ENCODE measurements around the gene PITPNC1. TPM values are rescaled to one million over a fixed set of nuclear protein-coding genes. Genes with fewer than 3 reads are reported as not detected.
"Not testable (repeated sequence)": the region's sequence is repeated elsewhere in the genome, so short reads cannot be mapped to it uniquely, and the experiment has no call there.

The PITPNC1 gene
- total RNA-seq, 1 experiment from 2014 or later = 4.2 TPM

- no peaks in the 10 kb centered on the region for H3K36me3 ChIP-seq (ENCODE audit: control insufficient read depth, insufficient read depth, low read length)
- POLR2A ChIA-PET = no interaction called here
- no peak overlapping the region for H3K4me3 ChIP-seq (ENCODE audit: low read depth, low read length)
- no peaks in the 10 kb centered on the region for H3K9me3 Mint-ChIP-seq (ENCODE audit: unreplicated experiment)
- no peaks in the 10 kb centered on the region for H3K4me1 ChIP-seq
- H3K27me3 Mint-ChIP-seq (ENCODE audit: insufficient read depth, unreplicated experiment) = peaks cover 2% of the 10 kb centered on the region
- no peaks in the 10 kb centered on the region for H3K36me3 Mint-ChIP-seq (ENCODE audit: insufficient read depth, unreplicated experiment)
- H3K27me3 ChIP-seq (replicated peaks; ENCODE audit: control insufficient read depth, insufficient read depth, low read length) = no peaks in the 10 kb centered on the region
- DNase-seq = no peak
- intact Hi-C loops (cut with micrococcal nuclease; ENCODE audit: unreplicated experiment) = no loop called here
- CTCF ChIA-PET = no interaction called here
- H3K4me1 Mint-ChIP-seq (ENCODE audit: low read depth, unreplicated experiment) = peaks cover 6% of the 10 kb centered on the region
- no TSS peak for BruUV-seq (replicated peaks)
- 0 out of 2 replicates have a peak, but pooled peaks cover 4% of the 10 kb centered on the region for H3K9me3 ChIP-seq
- no peak overlapping the region for H3K4me3 Mint-ChIP-seq (ENCODE audit: unreplicated experiment)
- H3K27ac Mint-ChIP-seq (ENCODE audit: unreplicated experiment) = no peak overlapping the region
- TF ChIP-seq CTCF (IDR thresholded peaks at IDR 0.05; ENCODE audit: insufficient read depth in 1 of 2, low read depth in 1 of 2, low read length in 1 of 2, severe bottlenecking in 1 of 2, unreplicated experiment in 1 of 2) = no peak
Measured at GRCh38 chr17:67700725-67701119, 323.6 kb downstream of the PITPNC1 start.

GRCh38 chr17:67702861-67703260, 325.8 kb downstream of the PITPNC1 start:
- not testable (repeated sequence) for H3K4me1 Mint-ChIP-seq (ENCODE audit: low read depth, unreplicated experiment)

GRCh38 chr17:67707442-67707841, 330.4 kb downstream of the PITPNC1 start:
- peaks cover 8% of the 10 kb centered on the region; the same call in 1 of the 2 replicates for H3K4me1 ChIP-seq
- H3K27ac Mint-ChIP-seq (ENCODE audit: unreplicated experiment) = no peak overlapping the region
- DNase-seq = no peak
- ChIA-PET CTCF (interaction anchor here (0.7 kb wide), 1 partner anchor 21 kb away, joined by 5 read pairs; no protein-coding TSS in a partner anchor), POLR2A (no interaction called here)
- H3K4me1 Mint-ChIP-seq (ENCODE audit: low read depth, unreplicated experiment) = peaks cover 6% of the 10 kb centered on the region
- no peaks in the 10 kb centered on the region for H3K27me3 Mint-ChIP-seq (ENCODE audit: insufficient read depth, unreplicated experiment)
- no peak for TF ChIP-seq CTCF (IDR thresholded peaks at IDR 0.05; ENCODE audit: insufficient read depth in 1 of 2, low read depth in 1 of 2, low read length in 1 of 2, severe bottlenecking in 1 of 2, unreplicated experiment in 1 of 2)
- intact Hi-C loops (cut with micrococcal nuclease; ENCODE audit: unreplicated experiment) = no loop called here
- no peak overlapping the region for H3K4me3 ChIP-seq (ENCODE audit: low read depth, low read length)
- no peak overlapping the region for H3K4me3 Mint-ChIP-seq (ENCODE audit: unreplicated experiment)
- H3K9me3 ChIP-seq = no peaks in the 10 kb centered on the region
- H3K9me3 Mint-ChIP-seq (ENCODE audit: unreplicated experiment) = no peaks in the 10 kb centered on the region
- H3K27me3 ChIP-seq (replicated peaks; ENCODE audit: control insufficient read depth, insufficient read depth, low read length) = no peaks in the 10 kb centered on the region
- BruUV-seq (replicated peaks) = no TSS peak
- no peaks in the 10 kb centered on the region for H3K36me3 Mint-ChIP-seq (ENCODE audit: insufficient read depth, unreplicated experiment)
- H3K36me3 ChIP-seq (ENCODE audit: control insufficient read depth, insufficient read depth, low read length) = no peaks in the 10 kb centered on the region

More at GRCh38 chr17:67702861-67703260, 325.8 kb downstream of the PITPNC1 start:
- DNase-seq; H3K27ac Mint-ChIP-seq (ENCODE audit: unreplicated experiment); H3K4me3 ChIP-seq (ENCODE audit: low read depth, low read length); H3K36me3 ChIP-seq (ENCODE audit: control insufficient read depth, insufficient read depth, low read length); CTCF ChIA-PET; H3K36me3 Mint-ChIP-seq (ENCODE audit: insufficient read depth, unreplicated experiment); H3K4me1 ChIP-seq; H3K9me3 ChIP-seq; H3K9me3 Mint-ChIP-seq (ENCODE audit: unreplicated experiment); H3K27me3 ChIP-seq (replicated peaks; ENCODE audit: control insufficient read depth, insufficient read depth, low read length); H3K4me3 Mint-ChIP-seq (ENCODE audit: unreplicated experiment); intact Hi-C loops (cut with micrococcal nuclease; ENCODE audit: unreplicated experiment); POLR2A ChIA-PET; H3K27me3 Mint-ChIP-seq (ENCODE audit: insufficient read depth, unreplicated experiment); BruUV-seq (replicated peaks): not testable (repeated sequence)

- no TSS peak for BruUV-seq (replicated peaks)
- Histone ChIP-seq H3K4me1 (peaks cover 8% of the 10 kb centered on the region; the same call in 1 of the 2 replicates), H3K9me3 (no peaks in the 10 kb centered on the region), H3K4me3 (ENCODE audit: low read depth, low read length) (no peak overlapping the region), H3K36me3 (ENCODE audit: control insufficient read depth, insufficient read depth, low read length) (no peaks in the 10 kb centered on the region), H3K27me3 (replicated peaks; ENCODE audit: control insufficient read depth, insufficient read depth, low read length) (no peaks in the 10 kb centered on the region)
- peak in 1 of 2 experiments; percentile 15 for DNase-seq
- Mint-ChIP-seq H3K4me3 (ENCODE audit: unreplicated experiment) (no peak overlapping the region), H3K36me3 (ENCODE audit: insufficient read depth, unreplicated experiment) (no peaks in the 10 kb centered on the region), H3K27ac (ENCODE audit: unreplicated experiment) (no peak overlapping the region), H3K9me3 (ENCODE audit: unreplicated experiment) (no peaks in the 10 kb centered on the region), H3K27me3 (ENCODE audit: insufficient read depth, unreplicated experiment) (no peaks in the 10 kb centered on the region), H3K4me1 (ENCODE audit: low read depth, unreplicated experiment) (peaks cover 6% of the 10 kb centered on the region)
- ChIA-PET POLR2A (interaction anchor here (1.0 kb wide), 1 partner anchor 10 kb away, joined by 3 read pairs; the partner anchor contains the start of gene NOL11), CTCF (no interaction called here)
- intact Hi-C loops (cut with micrococcal nuclease; ENCODE audit: unreplicated experiment) = no loop called here
- TF ChIP-seq CTCF (IDR thresholded peaks at IDR 0.05; ENCODE audit: insufficient read depth in 1 of 2, low read depth in 1 of 2, low read length in 1 of 2, severe bottlenecking in 1 of 2, unreplicated experiment in 1 of 2) = no peak
Measured at GRCh38 chr17:67708378-67708777, 331.3 kb downstream of the PITPNC1 start.
